Endothelial cell of umbilical vein (primary cell): Measurements from ENCODE around the gene NHSL2. TPM values are rescaled to one million over a fixed set of nuclear protein-coding genes. Genes with fewer than 3 reads are reported as not detected.

Source experiments
- BruUV-seq: library from RNA; stranded (reverse); fragments of 400-500 nt; replicated peaks from 2 replicates; lab custom pipeline; 2021; lab: Mats Ljungman, UMichigan
- CTCF ChIA-PET: fragments of 300-600, 350-600 bp; sonication (Branson Sonifier 250); formaldehyde crosslinking; loops from one replicate; lab custom pipeline; 2021; ENCODE audit warnings: antibody characterized with exemption, inconsistent platforms; lab: Charles Lee
- POLR2A ChIA-PET: fragments of 300-600, 350-600 bp; sonication (Branson Sonifier 250); formaldehyde crosslinking; loops from one replicate; lab custom pipeline; 2021; ENCODE audit warnings: antibody characterized with exemption, inconsistent platforms; lab: Charles Lee
- DNase-seq: peaks from one replicate; pipeline ENCODE4 v3.0.0-alpha.2; 2011; ENCODE audit warnings: low read depth, low spot score
- FAIRE-seq: peaks from 2 replicates; lab custom pipeline; 2011; peaks lifted over from hg19 to GRCh38; lab: Jason Lieb, UNC
- H2AFZ ChIP-seq: 2 replicates; pipeline ENCODE4 v1.6.0; 2012; ENCODE audit warnings: low read depth, low read length, control low read depth, inconsistent platforms
- H3K27ac ChIP-seq: 2 replicates; pipeline ENCODE4 v1.5.1; 2011; ENCODE audit warnings: low read depth, mild to moderate bottlenecking, control low read depth, low read length, moderate library complexity; ENCODE audit not compliant: insufficient read depth
- H3K27me3 ChIP-seq, 2 experiments: 2 replicates each; pipeline versions ENCODE4 v1.6.0 to v1.6.1; 2011; ENCODE audit warnings: low read length in 2 of 2, mixed read lengths in 1 of 2; ENCODE audit not compliant: control insufficient read depth in 2 of 2, insufficient read depth in 2 of 2
- H3K36me3 ChIP-seq, 2 experiments: 2 replicates in 1 of 2; 3 replicates in 1 of 2; pipeline ENCODE4 v1.5.1; 2011; ENCODE audit warnings: low read length in 2 of 2, mild to moderate bottlenecking in 1 of 2, moderate library complexity in 1 of 2; ENCODE audit not compliant: control insufficient read depth in 2 of 2, insufficient read depth in 2 of 2; ENCODE audit errors: extremely low read depth in 1 of 2
- H3K4me1 ChIP-seq: 3 replicates; pipeline ENCODE4 v1.5.1; 2011; ENCODE audit warnings: mild to moderate bottlenecking, low read length; ENCODE audit not compliant: control insufficient read depth, insufficient read depth; ENCODE audit errors: extremely low read depth
- H3K4me2 ChIP-seq: 2 replicates; pipeline ENCODE4 v1.6.1; 2011; ENCODE audit warnings: low read length, control low read depth, mixed read lengths; ENCODE audit not compliant: insufficient read depth
- H3K4me3 ChIP-seq, 3 experiments: fragments of 200-600 bp in 1 of 3; sonication (generic), shearing (Covaris generic) in 1 of 3; replicated peaks in 1 of 3; 2 replicates each; pipeline ENCODE4 v1.5.1; 2011 to 2016; ENCODE audit warnings: control low read depth in 3 of 3, low read length in 3 of 3, mild to moderate bottlenecking in 2 of 3, inconsistent platforms in 1 of 3, low read depth in 1 of 3, moderate library complexity in 1 of 3; ENCODE audit not compliant: insufficient read depth in 1 of 3
- H3K79me2 ChIP-seq: 2 replicates; pipeline ENCODE4 v1.6.0; 2012; ENCODE audit warnings: low read length, inconsistent platforms; ENCODE audit not compliant: control insufficient read depth, insufficient read depth
- H3K9ac ChIP-seq: replicated peaks from 2 replicates; pipeline ENCODE3; 2011; ENCODE audit warnings: low read length, control low read depth; ENCODE audit not compliant: insufficient read depth; ENCODE audit errors: extremely low read depth
- H3K9me1 ChIP-seq: replicated peaks from 3 replicates; pipeline ENCODE4 v1.6.0; 2011; ENCODE audit warnings: mild to moderate bottlenecking, low read length; ENCODE audit not compliant: control insufficient read depth, insufficient read depth; ENCODE audit errors: extremely low read depth
- H3K9me3 ChIP-seq: replicated peaks from 2 replicates; pipeline ENCODE4 v1.5.1; 2012; ENCODE audit warnings: low read length, inconsistent platforms; ENCODE audit not compliant: control insufficient read depth, insufficient read depth
- H4K20me1 ChIP-seq: replicated peaks from 2 replicates; pipeline ENCODE3; 2011; ENCODE audit warnings: mild to moderate bottlenecking, low read length; ENCODE audit not compliant: control insufficient read depth, insufficient read depth; ENCODE audit errors: extremely low read depth
- EZH2 ChIP-seq: IDR thresholded peaks from 2 replicates; pipeline ENCODE4 v1.6.1; 2012; ENCODE audit warnings: borderline replicate concordance, low read depth, mild to moderate bottlenecking, moderate library complexity, low read length, inconsistent platforms; ENCODE audit not compliant: severe bottlenecking
- JUN ChIP-seq: IDR thresholded peaks from 2 replicates; pipeline ENCODE4 v1.6.1; 2011; ENCODE audit warnings: borderline replicate concordance, low read depth; ENCODE audit not compliant: insufficient read length, insufficient read depth
- MYC ChIP-seq: IDR thresholded peaks from one replicate; pipeline ENCODE4 v1.6.1; 2011; ENCODE audit warnings: mild to moderate bottlenecking, low read depth, low read length
- dilution Hi-C: fragments of 300-500 bp; cut with MboI; formaldehyde crosslinking; loops from one replicate; pipeline ENCODE4 v1.15.0; 2019; ENCODE audit warnings: low sequenced_read_pairs; ENCODE audit not compliant: extremely low pct_ligation_motif_present
- intact Hi-C: fragments of 100-400 bp; cut with micrococcal nuclease; formaldehyde crosslinking; loops from one replicate; pipeline ENCODE4 v1.10.0; 2022
- polyA plus RNA-seq, 4 experiments: library from polyadenylated mRNA; depleted of rRNA in 3 of 4; stranded (reverse) in 3 of 4; unstranded in 1 of 4; fragments of >200 nt; gene quantifications; 2 replicates each; pipeline versions ENCODE4 v1.2.1 to v1.2.3, GENCODE V29; 2011 to 2012; ENCODE audit warnings: missing spikeins in 1 of 4
- total RNA-seq: library from RNA; stranded (reverse); gene quantifications from 2 replicates; pipeline ENCODE4 v1.2.3, GENCODE V29; 2021

NHSL2 gene
- total and polyA plus RNA-seq, 2 donors (not counting 3 experiments of a cell fraction or from before 2014, with no cell fraction given), result 23.5 to 49.9 TPM

GRCh38 chrX:71927040-71927439, 16.4 kb downstream of the NHSL2 start:
- H3K36me3 ChIP-seq, result no peaks in the 10 kb centered on the region
- intact Hi-C loops, result no loop called here
- H2AFZ ChIP-seq, result no peak overlapping the region
- dilution Hi-C loops, result no loop called here
- ChIA-PET POLR2A (no interaction called here), CTCF (no interaction called here)
- no peak for DNase-seq
- no peaks in the 10 kb centered on the region for H4K20me1 ChIP-seq
- BruUV-seq, result no TSS peak
- no peak overlapping the region for H3K27ac ChIP-seq
- TF ChIP-seq MYC, result no peak
- no peaks in the 10 kb centered on the region for H3K9me1 ChIP-seq
- H3K4me1 ChIP-seq, result no peaks in the 10 kb centered on the region
- no peaks in the 10 kb centered on the region for H3K79me2 ChIP-seq
- no peaks in the 10 kb centered on the region for H3K27me3 ChIP-seq
- H3K9ac ChIP-seq, result no peak overlapping the region
- no peak for FAIRE-seq
- H3K4me3 ChIP-seq, result no peak overlapping the region
- H3K4me2 ChIP-seq, result no peak overlapping the region
- no peaks in the 10 kb centered on the region for H3K9me3 ChIP-seq

GRCh38 chrX:71928856-71929255, 18.2 kb downstream of the NHSL2 start:
- no peak overlapping the region for H3K4me3 ChIP-seq
- ChIA-PET POLR2A (no interaction called here), CTCF (no interaction called here)
- TF ChIP-seq JUN, result no peak
- TF ChIP-seq EZH2, result no peak
- DNase-seq, result no peak
- H3K9me3 ChIP-seq, result no peaks in the 10 kb centered on the region
- no peaks in the 10 kb centered on the region for H3K4me1 ChIP-seq
- H3K4me2 ChIP-seq, result no peak overlapping the region
- FAIRE-seq, result no peak
- no peaks in the 10 kb centered on the region for H3K27me3 ChIP-seq
- H4K20me1 ChIP-seq, result no peaks in the 10 kb centered on the region
- H2AFZ ChIP-seq, result no peak overlapping the region
- no peak overlapping the region for H3K27ac ChIP-seq
- intact Hi-C loops, result no loop called here
- no peak overlapping the region for H3K9ac ChIP-seq
- no peaks in the 10 kb centered on the region for H3K79me2 ChIP-seq
- BruUV-seq, result no TSS peak
- no peaks in the 10 kb centered on the region for H3K9me1 ChIP-seq
- no peaks in the 10 kb centered on the region for H3K36me3 ChIP-seq
- dilution Hi-C loops, result no loop called here
